Activated CD4-positive, CD25-positive, alpha-beta regulatory T cell treated with anti-CD3 and anti-CD28 coated beads, Interleukin-2, amount 50 U/mL, for 24 hours (primary cell): ENCODE results near the gene RBM7.

Source experiments
- ATAC-seq, 2 donors: fragments of 150-1000 bp; cut with Tn5 transposase; one replicate each; pipeline ENCODE4 v1.10.0; 2021; ENCODE audit warnings: mild to moderate bottlenecking in 1 of 2, moderate library complexity in 1 of 2

The RBM7 gene

DNA sequence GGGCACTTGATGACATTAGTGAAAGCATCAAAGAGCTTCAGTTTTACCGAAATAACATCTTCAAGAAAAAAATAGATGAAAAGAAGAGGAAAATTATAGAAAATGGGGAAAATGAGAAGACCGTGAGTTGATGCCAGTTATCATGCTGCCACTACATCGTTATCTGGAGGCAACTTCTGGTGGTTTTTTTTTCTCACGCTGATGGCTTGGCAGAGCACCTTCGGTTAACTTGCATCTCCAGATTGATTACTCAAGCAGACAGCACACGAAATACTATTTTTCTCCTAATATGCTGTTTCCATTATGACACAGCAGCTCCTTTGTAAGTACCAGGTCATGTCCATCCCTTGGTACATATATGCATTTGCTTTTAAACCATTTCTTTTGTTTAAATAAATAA, 49.4 kb downstream of the RBM7 start:
- ATAC-seq = no peak

DNA sequence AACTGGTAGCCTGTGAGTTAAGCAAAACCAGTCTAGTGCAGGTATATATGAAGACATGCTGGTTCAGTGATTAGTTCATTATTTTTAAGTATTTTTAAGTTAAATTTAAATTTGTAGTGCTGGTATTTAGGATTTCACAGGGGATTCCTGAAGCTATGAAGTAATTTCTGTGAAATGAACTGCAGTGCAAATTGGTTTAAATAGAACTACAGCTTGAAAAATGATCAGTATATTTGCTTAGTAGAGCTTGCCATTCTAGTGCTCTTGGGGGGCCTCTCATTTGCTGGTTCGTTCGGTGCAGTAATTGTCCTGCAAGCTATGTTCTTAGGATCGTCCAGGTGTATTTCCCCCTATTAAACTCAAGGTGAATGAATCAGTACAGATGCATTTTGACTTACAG, 51.9 kb downstream of the RBM7 start:
- ATAC-seq = no peak
